Stimulated activated CD8-positive, alpha-beta memory T cell treated with anti-CD3 and anti-CD28 coated beads, Interleukin-7, amount 100 ng/mL, for 4 hours (primary cell): ENCODE measurements around the gene TBC1D22B.
"Not testable (repeated sequence)": the region's sequence is repeated elsewhere in the genome, so short reads cannot be mapped to it uniquely, and the experiment has no call there.

Experiments used
- DNase-seq, 2 donors: peaks; one replicate each; pipeline ENCODE4 v3.0.0-alpha.2; 2020; ENCODE audit warnings: low read depth in 2 of 2

Gene TBC1D22B

GRCh38 chr6:37265860-37266259, 8.3 kb downstream of the TBC1D22B start:
- no peak for DNase-seq

GRCh38 chr6:37269105-37269504, 11.5 kb downstream of the TBC1D22B start:
- DNase-seq: no peak

GRCh38 chr6:37272834-37273566, 15.4 kb downstream of the TBC1D22B start:
- DNase-seq: no peak

- no peak for DNase-seq
Measured at GRCh38 chr6:37273690-37274089, 16.1 kb downstream of the TBC1D22B start.

GRCh38 chr6:37275350-37275749, 17.8 kb downstream of the TBC1D22B start:
- DNase-seq: no peak

GRCh38 chr6:37277001-37277409, 19.4 kb downstream of the TBC1D22B start:
- no peak for DNase-seq

- no peak for DNase-seq
Measured at GRCh38 chr6:37279366-37280134, 22.0 kb downstream of the TBC1D22B start.

GRCh38 chr6:37280162-37280887, 22.8 kb downstream of the TBC1D22B start:
- DNase-seq: no peak

GRCh38 chr6:37282371-37282770, 24.8 kb downstream of the TBC1D22B start:
- DNase-seq: no peak

- DNase-seq: no peak
Measured at GRCh38 chr6:37283268-37283667, 25.7 kb downstream of the TBC1D22B start.

GRCh38 chr6:37283671-37284151, 26.1 kb downstream of the TBC1D22B start:
- DNase-seq: no peak

GRCh38 chr6:37284781-37285180, 27.2 kb downstream of the TBC1D22B start:
- DNase-seq: no peak

- no peak for DNase-seq
Measured at GRCh38 chr6:37285861-37286311, 28.3 kb downstream of the TBC1D22B start.

- DNase-seq: no peak
Measured at GRCh38 chr6:37287519-37288157, 30.1 kb downstream of the TBC1D22B start.

- no peak for DNase-seq
Measured at GRCh38 chr6:37288247-37288646, 30.7 kb downstream of the TBC1D22B start.

GRCh38 chr6:37289931-37290330, 32.4 kb downstream of the TBC1D22B start:
- no peak for DNase-seq

- no peak for DNase-seq
Measured at GRCh38 chr6:37293426-37293825, 35.9 kb downstream of the TBC1D22B start.

GRCh38 chr6:37297637-37298036, 40.1 kb downstream of the TBC1D22B start:
- not testable (repeated sequence) for DNase-seq

GRCh38 chr6:37298958-37299357, 41.4 kb downstream of the TBC1D22B start:
- no peak for DNase-seq

- DNase-seq: no peak
Measured at GRCh38 chr6:37299990-37300389, 42.4 kb downstream of the TBC1D22B start.

- no peak for DNase-seq
Measured at GRCh38 chr6:37302086-37302686, 44.6 kb downstream of the TBC1D22B start.
